AG09309 (cell line): ENCODE data around the gene KRTAP12-2.
"Not testable (repeated sequence)": the region's sequence is repeated elsewhere in the genome, so short reads cannot be mapped to it uniquely, and the experiment has no call there.

ENCODE experiments used
- DNase-seq: peaks from one replicate; pipeline ENCODE4 v3.0.0-alpha.2; 2010; ENCODE audit warnings: low read depth
- H3K4me3 ChIP-seq: 2 replicates; pipeline ENCODE4 v1.5.1; 2011; ENCODE audit warnings: mild to moderate bottlenecking, low read depth, low read length, moderate library complexity; ENCODE audit not compliant: control insufficient read depth
- CTCF ChIP-seq: IDR thresholded peaks from 2 replicates; pipeline ENCODE4 v1.5.1; 2011; ENCODE audit warnings: mild to moderate bottlenecking, low read depth, low read length, inconsistent platforms; ENCODE audit not compliant: insufficient read depth, control insufficient read depth; ENCODE audit errors: missing control alignments

The KRTAP12-2 gene

GRCh38 chr21:44687671-44688070 is 20.9 kb upstream of the KRTAP12-2 start:
- no peak overlapping the region for H3K4me3 ChIP-seq
- DNase-seq = no peak
- TF ChIP-seq CTCF = no peak

- no peak for TF ChIP-seq CTCF
- DNase-seq = no peak
- no peak overlapping the region for H3K4me3 ChIP-seq
Observed at GRCh38 chr21:44686843-44687561, 20.3 kb upstream of the KRTAP12-2 start.

GRCh38 chr21:44686000-44686781 is 19.5 kb upstream of the KRTAP12-2 start:
- H3K4me3 ChIP-seq = no peak overlapping the region
- TF ChIP-seq CTCF = no peak
- no peak for DNase-seq

- not testable (repeated sequence) for DNase-seq, H3K4me3 ChIP-seq
Observed at GRCh38 chr21:44685050-44685449, 18.3 kb upstream of the KRTAP12-2 start.

GRCh38 chr21:44684483-44684882 is 17.8 kb upstream of the KRTAP12-2 start:
- DNase-seq = no peak
- no peak for TF ChIP-seq CTCF
- H3K4me3 ChIP-seq = no peak overlapping the region

GRCh38 chr21:44684077-44684476 is 17.4 kb upstream of the KRTAP12-2 start:
- DNase-seq = no peak
- no peak for TF ChIP-seq CTCF
- no peak overlapping the region for H3K4me3 ChIP-seq

- TF ChIP-seq CTCF = no peak
- H3K4me3 ChIP-seq = no peak overlapping the region
- no peak for DNase-seq
Observed at GRCh38 chr21:44682580-44683151, 15.9 kb upstream of the KRTAP12-2 start.
